HG03064 (cell line): ENCODE results near the gene BICC1.

ENCODE experiments used
- ATAC-seq: cut with Tn5 transposase; IDR thresholded peaks from one replicate; pipeline ENCODE4 v1.9.1; 2021; ENCODE audit warnings: low read depth; ENCODE audit not compliant: unreplicated experiment

BICC1 gene

DNA sequence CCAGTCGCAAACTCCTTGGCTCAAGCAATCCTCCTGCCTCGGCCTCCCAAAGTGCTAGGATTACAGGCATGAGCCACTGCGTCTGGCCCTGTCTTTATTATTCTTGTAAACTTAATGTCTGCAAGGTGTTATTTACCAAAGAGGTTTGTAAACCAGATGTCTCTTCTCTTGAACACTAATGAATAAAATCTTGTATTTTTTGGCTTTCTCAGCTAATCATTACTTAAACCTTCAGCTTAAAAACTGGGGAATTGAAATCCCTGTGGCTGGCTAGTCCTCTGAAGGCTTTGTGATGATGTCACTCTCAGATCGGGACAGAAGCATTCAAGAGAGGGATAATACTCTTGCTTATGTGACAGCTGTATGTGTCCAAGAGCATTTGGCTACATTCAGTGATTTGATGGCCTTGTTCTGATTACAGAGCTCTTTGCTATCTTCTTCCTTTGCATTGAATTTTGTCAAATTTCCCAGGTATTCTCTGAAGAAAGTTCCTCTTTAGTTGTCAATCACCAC lies 130.3 kb downstream of the BICC1 start:
- ATAC-seq = no peak

DNA sequence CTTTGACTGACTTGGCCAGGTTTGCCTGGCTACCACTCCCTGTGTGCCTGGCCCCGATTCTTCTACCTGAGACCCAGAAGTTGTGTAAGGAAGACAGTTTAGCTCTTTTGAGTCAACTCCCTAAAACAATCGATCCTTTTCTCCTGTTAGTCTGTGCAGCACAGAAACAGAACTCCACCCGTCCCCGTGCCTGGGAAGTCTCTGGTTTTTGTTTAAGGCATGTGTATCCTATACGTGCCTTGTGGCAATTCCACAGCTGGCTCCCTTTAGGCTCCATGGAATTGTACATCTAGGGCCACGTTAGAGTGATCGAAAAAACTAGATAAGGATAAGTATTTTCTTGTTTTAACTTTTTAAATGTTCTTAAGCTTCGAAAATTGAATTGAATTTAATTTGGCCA lies 131.6 kb downstream of the BICC1 start:
- no peak for ATAC-seq

DNA sequence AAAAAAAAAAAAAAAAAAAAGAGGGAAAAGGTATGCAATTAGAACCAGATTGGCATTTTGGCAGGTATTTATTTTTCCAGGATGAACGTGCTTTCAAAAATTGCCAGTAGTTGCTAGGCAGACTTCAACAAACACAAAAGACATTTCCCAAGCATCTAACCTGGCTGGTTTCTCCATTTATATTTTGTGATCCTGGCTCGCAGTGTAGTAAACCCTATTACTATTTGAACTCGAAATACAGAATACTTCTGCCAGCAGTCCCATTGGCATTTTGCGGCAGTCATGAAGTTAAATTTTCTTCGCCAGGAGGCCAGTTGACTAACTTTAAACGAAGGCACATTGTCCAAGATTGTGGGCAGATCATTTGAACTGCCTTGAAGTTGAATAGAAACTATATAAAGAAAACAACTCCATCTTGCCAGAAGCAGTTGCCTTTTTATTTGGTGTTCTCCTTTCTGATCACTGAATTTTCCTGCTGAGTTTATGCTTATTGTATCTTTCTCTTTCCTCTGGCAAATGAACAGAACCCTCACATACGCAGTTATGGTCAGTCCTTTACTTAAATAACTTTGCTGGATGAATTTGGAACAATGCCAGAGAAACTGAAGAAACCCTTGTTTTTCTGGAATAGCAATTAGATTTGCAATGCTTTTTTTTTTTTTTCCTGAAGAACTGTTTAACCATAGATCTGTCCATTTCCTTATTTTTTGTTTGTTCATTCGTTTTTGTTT lies 132.9 kb downstream of the BICC1 start:
- ATAC-seq = no peak

DNA sequence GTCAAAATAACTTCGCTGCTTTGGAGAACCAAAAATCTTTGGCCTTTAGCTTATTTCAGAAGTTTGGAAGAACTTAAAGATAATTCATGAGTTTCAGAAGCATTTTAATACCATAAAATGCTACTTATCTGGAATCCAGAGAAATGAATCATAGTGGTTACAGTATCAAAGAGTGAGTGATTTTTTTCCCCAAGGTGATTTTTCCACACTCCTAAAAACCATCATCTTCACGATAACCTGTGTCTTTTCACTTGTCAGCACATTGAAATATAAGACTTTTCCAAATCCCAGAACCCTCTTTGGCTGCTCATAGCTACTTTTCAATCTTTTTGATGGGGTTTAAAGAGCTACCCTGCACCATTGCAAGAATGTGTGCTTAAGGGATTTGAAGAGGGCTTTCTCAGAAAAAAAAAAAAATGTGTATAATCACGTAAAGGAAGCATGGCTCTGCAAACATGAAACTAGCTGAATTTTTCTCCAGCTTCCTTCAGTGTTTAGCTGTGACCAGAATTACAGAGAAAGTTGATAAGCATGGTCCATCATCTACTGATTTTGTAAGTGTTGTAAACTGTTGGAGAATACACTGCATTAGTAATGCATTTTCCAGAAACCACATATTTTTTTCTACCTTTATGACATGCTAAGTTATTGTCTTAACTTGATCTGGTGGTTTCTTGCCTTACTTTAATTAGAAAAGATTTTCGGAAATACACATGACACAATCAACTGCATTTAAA lies 134.9 kb downstream of the BICC1 start:
- ATAC-seq = no peak

DNA sequence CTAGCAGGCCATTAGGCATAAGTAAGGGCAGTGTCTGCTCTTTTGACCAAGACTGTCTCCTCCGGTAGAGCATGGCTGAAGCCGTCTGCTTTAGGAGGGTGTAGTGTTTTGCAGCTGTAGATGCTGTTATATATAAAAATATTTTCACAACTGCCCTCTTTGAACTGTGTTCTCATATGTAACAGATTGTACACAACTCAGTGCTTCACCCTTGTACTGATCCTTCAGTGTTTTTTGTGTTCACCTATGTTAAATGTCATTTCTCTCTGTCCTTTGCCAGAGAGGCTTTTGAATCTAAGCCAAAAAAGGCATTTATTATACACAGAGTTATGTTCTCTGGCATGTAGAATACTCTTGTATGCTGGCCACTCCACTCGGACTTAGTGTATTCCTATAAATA lies 135.5 kb downstream of the BICC1 start:
- no peak for ATAC-seq

DNA sequence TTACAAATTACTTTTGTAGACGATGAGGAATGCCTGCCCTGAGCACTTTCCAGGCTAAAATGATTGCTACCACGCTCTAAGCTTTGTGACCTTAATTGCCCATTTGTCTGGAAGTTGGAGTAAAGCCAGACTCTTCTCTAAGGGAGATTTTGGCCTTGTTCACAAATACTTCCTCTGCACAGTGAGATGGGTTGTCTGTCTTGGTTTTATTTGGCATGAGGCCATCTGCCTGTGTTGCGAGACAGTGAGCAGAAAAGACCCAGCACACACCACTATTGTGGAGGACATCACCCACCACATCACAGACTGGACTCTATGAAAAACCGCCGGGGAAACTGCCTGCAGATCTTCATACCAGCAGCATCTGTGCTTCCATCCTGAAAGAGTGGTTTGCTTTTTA lies 138.4 kb downstream of the BICC1 start:
- ATAC-seq = no peak

DNA sequence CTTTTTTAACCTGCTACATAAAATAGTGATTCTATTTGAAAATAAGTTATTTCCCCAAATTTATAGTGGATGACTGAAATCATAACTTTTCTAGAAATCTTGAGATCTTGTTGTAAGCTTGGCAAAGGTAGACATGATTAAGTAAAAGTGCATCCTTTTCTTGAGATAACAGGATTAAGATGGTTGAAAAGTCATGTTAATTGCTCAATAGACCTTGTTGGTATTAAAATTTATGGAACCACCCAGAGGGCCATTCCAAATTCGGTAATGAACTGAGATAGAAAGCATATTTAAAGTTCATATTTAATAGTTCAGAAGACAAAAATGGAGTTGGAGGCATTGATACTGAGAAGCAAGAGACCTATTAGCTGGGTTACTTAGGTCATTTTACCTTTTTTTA lies 139.1 kb downstream of the BICC1 start:
- no peak for ATAC-seq

DNA sequence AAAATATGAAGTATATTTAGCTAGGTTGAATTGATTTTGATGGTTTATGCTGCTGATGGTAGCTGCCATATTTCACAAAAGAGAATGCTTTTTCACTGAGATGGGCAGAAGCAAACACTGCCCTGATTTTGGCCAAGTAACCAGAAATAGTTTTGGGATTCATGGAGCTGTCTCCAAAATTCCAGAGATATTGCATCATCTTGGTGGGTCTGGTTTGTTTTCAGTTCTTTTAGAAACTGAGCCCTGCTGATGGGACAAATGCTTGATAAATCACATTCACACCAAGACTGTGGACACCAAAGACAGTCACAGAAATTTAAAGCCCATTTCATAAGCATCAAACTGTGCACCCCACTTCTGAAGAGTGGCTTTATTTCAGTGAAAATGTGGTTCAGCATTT lies 140.5 kb downstream of the BICC1 start:
- ATAC-seq = no peak

DNA sequence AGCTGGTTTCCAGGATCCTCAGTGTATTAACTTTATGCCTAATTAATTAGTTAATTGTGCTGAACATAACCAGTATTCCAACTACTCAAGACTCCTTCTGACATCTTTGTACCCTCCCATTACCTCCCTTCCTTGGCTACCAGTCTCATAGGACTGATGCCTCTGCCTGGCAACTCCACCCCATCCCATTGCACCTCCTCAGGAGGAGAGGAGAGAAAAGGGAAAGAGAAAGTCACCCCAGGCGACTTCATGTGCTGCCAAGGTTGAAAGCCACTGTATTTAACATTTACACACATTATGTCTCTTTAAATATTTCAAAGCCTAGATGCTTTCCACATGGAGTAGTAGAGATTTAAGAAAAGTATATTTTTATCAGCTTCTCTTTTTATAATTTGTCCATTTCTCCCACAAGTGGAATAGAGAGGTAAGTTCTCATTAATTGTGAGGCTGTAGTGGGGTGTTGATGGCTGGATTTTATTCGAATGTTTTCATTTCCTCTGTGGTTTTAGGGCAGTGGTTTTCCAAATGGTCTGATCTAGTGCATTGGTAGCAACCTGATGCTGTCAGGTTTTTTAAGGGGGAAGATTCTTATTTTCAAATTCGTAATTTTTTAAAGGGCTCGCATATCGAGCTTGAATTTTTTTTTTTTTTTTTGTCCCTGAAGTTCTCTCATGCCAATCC lies 148.0 kb downstream of the BICC1 start:
- ATAC-seq = no peak

DNA sequence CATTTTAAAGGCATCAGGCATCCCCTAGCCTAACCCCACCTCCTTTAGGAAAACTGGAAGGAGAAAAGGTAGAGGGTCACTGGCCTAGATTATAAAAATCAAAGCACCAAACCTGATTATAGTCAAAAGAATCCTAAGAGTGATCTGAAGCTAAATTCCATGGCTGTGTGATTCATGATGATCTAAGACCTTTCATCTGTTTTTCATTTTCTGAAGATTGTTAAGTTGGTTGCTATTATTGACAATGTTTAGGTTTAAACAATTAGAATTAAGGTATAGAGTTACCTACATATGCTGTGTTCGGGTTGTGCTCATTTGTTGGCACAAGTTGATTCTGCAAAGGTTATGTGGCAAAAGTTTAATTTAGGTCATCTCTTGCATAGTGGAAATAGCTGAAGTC lies 148.7 kb downstream of the BICC1 start:
- no peak for ATAC-seq

DNA sequence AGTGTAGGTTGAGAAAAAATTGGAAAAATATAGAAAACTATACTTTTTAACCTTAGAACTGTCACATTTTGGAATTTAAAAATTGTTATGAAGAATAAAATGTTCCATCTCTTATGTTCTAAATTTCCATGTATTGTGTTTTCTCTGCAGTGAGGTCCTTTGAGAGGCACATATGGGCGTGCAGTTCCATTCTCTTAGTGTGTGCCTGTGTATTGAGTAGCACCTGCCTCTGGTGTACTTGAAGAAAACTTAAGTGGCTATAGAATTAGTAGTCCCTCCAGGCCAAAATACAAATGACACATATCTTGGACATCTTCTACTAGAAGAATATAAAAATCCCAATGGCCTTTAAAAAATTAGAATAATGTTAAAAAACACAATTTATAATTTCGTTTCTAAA lies 149.2 kb downstream of the BICC1 start:
- no peak for ATAC-seq

DNA sequence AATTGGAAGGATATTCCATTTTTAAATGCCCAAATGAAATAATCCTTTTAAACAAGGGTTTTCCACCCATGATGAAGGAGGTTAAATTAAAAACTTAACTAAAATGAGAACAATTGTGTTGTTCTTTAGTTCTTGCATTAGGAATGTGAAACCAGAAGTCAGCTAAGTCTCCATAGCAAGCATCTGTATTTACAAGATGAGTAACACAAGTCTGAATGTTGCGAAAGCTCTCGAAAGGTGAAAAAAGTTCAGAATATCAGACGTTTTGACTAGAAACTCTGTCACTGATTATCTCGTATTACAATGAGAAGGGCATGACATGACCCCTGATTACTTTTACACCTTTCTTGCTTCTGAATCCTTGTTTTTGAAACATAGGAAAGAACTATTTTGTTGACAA lies 149.6 kb downstream of the BICC1 start:
- ATAC-seq = no peak

DNA sequence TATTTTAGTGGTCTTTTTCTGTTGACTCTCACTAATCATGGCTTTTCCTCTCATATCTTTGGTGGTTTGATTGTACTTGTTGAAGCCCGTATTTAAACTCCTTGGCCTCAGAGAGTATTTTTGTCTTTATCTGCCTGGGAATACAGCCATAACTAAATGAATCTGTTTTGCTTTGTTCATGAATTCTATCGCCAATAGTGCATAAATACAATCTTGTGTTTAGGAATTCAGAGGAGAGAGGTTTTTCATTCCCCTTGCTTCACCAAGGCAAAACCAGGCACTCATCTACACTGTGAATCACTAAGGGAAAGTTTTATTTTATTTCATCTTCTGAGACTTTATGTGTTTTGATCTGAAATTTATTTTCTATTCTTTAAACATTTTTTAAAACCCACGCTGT lies 152.7 kb downstream of the BICC1 start:
- ATAC-seq = no peak

DNA sequence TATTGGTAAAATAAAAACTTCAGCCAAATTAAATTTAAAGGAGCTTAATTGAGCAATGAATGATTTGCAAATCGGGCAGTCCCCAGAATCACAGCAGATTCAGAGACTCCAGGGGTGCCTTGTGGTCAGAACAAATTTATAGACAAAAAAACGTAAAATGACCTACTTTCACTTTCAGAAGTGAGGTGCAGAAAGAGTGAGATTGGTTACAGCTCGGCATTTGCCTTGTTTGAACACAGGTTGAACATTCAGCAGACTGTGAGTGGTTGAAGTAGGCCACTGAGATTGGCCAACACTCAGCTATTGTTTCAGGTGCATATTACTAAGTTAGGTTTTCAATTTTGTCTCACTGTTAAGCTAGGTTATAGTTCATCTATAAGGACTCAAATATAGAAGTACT lies 153.4 kb downstream of the BICC1 start:
- no peak for ATAC-seq

DNA sequence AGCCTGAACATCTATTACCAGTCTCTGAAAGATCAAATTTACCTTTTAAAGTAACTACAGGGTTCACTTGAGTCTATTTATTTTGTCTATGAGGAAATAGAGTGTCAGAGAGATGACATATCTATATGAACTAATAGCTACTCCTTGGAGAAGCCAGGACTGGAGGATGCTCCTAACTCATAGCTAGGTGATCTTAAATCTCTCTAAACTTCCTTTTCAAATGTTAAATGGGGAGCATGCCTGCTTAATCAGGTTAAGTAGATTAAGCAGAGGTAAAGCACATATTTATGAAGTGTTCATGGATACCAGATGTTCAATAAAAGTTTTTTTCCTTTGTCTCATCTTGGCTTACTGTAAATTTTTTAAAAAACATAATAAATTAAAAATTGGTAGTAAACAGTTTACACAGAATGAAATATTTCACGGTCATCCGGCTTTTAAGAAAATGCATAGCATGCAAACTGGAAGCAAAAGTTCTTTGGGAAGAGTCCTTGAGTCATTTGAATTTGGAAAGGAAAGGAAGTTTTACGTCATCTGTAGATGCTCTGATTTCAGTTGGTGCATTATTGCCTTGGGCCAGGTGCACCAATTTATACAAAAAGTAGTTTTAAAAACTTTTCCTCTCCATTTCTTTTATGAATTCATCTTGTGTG lies 155.1 kb downstream of the BICC1 start:
- no peak for ATAC-seq

DNA sequence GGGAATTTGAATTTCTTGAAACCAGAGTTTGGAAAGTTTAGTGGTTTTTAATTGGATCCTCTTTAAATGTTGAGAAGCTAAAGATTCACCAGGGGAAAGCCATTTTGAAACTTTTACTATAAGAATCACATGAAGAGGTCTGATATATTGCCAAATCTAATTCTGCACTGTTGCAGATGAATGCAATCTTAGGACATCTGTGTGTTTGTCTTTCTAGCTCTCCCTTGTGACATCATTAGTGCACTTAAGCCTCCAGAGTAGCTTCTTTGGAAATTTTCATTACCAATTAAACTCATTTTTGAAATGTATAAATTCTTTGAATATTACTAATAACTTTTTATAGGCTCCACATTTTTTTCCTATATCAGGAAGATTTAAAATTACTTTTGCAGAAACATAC lies 160.2 kb downstream of the BICC1 start:
- no peak for ATAC-seq

DNA sequence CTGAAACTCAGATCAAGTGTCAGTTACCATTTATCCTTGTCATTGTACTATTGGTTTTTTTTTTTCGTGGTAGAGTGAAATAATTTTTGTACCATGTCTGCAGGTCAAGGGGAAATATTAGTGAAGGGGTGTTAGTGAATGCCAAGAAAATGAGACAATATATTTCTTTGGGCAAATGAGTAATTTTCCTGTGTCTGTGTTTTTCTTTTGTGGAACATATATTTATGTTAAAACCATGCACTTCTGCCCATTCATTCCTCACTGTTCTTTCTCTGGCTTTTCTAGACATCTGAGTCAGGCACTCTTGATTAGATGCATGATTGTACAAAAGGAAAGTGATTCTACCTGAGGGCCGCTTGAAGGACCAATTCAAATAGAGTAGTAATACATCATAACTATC lies 161.6 kb downstream of the BICC1 start:
- no peak for ATAC-seq

DNA sequence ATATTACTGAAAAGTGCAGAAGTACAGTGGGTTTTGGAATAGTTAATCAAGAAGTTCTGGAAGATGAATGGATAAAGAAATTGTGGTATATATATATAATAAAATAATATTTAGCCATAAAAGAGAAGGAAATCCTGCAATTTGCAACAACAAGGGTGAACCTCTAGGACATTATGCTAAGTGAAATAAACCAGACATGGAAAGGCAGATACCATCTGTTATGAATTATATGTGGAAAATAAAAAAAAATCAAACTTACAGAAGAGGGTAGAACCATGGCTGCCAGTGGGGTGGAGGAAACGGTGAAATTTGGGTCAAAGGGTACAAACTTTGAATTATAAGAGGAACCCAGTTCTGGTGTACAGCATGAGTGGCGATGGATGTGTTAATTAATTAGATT lies 162.6 kb downstream of the BICC1 start:
- ATAC-seq = no peak

DNA sequence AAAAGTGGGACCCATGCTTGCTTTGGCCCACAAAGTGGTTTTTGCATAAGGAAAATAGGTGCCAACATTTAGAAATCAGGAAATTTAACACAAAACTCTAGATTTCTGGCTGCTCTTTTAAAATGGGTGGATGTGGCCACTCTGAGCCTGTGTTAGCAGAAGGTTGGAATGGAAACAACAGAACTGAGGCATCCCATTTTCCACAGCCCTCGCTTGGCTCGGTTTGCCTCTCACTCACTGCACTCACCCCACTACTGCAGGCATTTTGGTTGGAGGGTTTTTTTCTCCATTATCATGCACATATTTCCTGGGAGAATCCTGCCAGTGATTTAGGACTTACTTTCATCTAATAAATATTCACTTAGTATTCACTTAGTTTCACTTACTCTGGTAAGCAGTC lies 178.9 kb downstream of the BICC1 start:
- no peak for ATAC-seq

DNA sequence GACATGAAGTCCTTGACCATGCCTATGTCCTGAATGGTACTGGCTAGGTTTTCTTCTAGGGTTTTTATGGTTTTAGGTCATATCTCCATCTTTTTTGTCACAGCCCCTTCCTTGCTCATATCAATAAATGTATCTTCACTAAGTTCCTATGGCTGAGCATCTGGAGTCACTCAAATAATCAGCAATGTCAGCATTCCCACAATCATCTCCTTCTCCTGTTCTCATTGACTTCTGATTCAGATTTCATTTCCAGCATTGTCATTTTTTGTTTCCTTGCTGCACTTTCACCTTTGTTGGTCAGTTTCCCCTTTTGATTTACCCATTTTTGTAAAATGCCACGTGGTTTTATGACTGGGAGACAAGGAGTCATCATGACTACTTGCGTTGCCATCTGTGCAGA lies 181.2 kb downstream of the BICC1 start:
- no peak for ATAC-seq

DNA sequence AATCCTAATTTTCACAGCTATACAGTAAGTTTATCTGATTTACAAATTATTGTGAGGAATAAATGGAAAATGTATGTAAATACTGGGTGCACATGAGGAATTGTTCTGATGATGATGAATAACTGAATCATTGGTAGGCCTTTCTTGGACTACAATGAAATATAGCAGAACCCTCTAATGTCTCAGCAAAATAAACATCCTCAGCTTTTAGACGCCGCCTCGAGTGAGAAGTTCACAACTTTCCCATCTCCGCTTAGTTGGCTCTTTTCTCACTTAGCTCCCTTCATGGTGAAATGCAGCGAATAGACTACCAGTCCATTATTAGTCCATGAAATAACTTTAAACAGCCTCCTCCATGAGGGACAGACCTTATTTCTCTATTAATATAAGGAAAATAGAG lies 182.3 kb downstream of the BICC1 start:
- ATAC-seq = no peak
